Measurements from ENCODE around the gene EML6. TPM values are rescaled to one million over a fixed set of nuclear protein-coding genes. Genes with fewer than 3 reads are reported as not detected.

The EML6 gene
- total RNA-seq, 2 experiments from 2014 or later, result 0.96 to 1.2 TPM

DNA sequence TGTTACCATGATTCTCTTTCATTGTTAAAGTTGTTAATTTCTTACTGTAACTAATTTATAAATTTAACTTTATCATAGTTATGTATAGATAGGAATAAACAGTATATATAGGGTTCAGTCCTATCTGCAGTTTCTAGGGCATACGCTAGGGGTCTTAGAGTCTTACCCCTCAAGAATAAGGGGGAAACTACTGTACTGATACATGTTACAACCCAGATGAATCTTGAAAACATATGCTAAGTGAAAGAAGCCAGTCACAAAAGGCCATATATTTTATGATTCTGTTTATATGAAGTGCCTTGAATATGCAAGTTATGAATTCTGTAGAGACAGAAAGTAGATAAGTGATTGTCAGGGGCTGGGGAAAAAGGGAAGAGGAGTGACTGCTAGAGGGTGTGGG lies 274.4 kb downstream of the EML6 start:
- POLR2A ChIA-PET, result no interaction called here
- no peak for DNase-seq
- Mint-ChIP-seq H3K4me3 (no peak overlapping the region), H3K4me1 (peaks cover 19% of the 10 kb centered on the region), H3K36me3 (ENCODE audit: low read depth) (peaks cover 7% of the 10 kb centered on the region), H3K9me3 (no peaks in the 10 kb centered on the region), H3K27me3 (no peaks in the 10 kb centered on the region), H3K27ac (no peak overlapping the region)
- CTCF ChIA-PET, result no interaction called here

DNA sequence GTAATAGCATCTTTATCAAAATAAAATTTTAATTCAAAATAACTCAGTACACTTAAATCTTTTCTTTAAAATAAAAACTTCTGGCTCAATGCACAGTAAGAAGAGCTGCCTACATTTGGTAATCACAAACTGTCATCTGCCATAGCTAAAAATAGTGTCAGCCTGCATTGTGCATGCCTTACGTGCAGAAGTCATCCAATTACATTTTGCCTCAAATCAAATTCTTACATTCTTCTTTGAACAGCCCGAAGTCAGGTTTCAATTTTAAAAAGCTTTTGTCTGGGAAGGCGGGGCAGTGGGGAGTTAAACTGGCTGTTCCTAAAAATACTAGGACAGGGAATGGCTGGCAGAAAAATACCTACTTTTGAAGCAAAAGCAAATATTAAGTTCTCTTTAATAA lies 275.7 kb downstream of the EML6 start:
- Mint-ChIP-seq H3K4me3 (no peak overlapping the region), H3K36me3 (ENCODE audit: low read depth) (peaks cover 7% of the 10 kb centered on the region), H3K9me3 (no peaks in the 10 kb centered on the region), H3K4me1 (peaks cover 19% of the 10 kb centered on the region), H3K27me3 (no peaks in the 10 kb centered on the region), H3K27ac (no peak overlapping the region)
- no peak for DNase-seq
- ChIA-PET POLR2A (no interaction called here), CTCF (interaction anchor here (1.3 to 1.4 kb wide), 2 partner anchors 29 to 54 kb away, joined by 3 to 4 read pairs; no protein-coding TSS in a partner anchor)

DNA sequence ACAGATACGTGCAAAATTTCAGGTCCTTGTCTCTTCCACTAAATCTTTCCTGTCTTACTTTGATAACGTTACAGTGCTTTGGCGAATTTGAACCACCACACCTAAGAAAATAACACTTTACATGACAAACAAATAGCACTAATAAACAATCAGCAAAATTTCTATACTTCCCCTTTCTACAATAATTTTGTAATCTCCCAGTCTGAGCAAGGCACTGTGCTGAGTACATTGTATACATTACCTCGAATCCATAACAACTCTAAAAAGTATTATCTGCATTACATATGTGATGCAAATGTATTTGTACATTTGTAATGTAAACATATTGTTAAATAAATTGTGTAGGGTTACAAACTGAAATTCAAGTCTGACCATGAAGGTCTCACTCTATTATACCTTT lies 276.9 kb downstream of the EML6 start:
- H3K9me3 Mint-ChIP-seq, result no peaks in the 10 kb centered on the region
- H3K4me3 Mint-ChIP-seq, result no peak overlapping the region
- no peak for DNase-seq
- ChIA-PET CTCF (interaction anchor here (1.0 to 1.3 kb wide), 2 partner anchors 13 to 30 kb away, joined by 3 read pairs; no protein-coding TSS in a partner anchor), POLR2A (no interaction called here)
- H3K27me3 Mint-ChIP-seq, result no peaks in the 10 kb centered on the region
- peaks cover 7% of the 10 kb centered on the region for H3K36me3 Mint-ChIP-seq (ENCODE audit: low read depth)
- H3K27ac Mint-ChIP-seq, result no peak overlapping the region
- H3K4me1 Mint-ChIP-seq, result peaks cover 26% of the 10 kb centered on the region

DNA sequence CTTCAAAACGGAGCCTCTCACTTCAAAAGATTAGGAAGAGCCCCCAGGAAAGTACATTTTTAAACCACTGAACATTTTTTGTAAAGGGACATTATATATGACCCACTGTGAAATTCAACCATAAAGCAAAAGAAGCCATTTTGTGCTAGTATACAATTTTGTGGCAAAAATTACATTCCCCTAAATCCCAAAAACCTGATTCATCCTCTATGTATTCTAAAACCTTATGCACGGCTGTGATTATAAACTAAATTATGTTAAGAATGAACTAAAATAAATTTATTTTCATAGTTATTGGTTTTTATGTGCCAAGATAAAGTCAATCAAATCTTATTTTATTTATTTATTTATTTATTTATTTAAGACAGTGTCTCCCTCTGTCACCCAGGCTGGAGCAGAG lies 278.3 kb downstream of the EML6 start:
- Mint-ChIP-seq H3K9me3 (no peaks in the 10 kb centered on the region), H3K27ac (no peak overlapping the region), H3K4me3 (no peak overlapping the region), H3K4me1 (peaks cover 32% of the 10 kb centered on the region), H3K36me3 (ENCODE audit: low read depth) (peaks cover 3% of the 10 kb centered on the region), H3K27me3 (no peaks in the 10 kb centered on the region)
- DNase-seq, result no peak
- POLR2A ChIA-PET, result no interaction called here
- CTCF ChIA-PET, result no interaction called here

DNA sequence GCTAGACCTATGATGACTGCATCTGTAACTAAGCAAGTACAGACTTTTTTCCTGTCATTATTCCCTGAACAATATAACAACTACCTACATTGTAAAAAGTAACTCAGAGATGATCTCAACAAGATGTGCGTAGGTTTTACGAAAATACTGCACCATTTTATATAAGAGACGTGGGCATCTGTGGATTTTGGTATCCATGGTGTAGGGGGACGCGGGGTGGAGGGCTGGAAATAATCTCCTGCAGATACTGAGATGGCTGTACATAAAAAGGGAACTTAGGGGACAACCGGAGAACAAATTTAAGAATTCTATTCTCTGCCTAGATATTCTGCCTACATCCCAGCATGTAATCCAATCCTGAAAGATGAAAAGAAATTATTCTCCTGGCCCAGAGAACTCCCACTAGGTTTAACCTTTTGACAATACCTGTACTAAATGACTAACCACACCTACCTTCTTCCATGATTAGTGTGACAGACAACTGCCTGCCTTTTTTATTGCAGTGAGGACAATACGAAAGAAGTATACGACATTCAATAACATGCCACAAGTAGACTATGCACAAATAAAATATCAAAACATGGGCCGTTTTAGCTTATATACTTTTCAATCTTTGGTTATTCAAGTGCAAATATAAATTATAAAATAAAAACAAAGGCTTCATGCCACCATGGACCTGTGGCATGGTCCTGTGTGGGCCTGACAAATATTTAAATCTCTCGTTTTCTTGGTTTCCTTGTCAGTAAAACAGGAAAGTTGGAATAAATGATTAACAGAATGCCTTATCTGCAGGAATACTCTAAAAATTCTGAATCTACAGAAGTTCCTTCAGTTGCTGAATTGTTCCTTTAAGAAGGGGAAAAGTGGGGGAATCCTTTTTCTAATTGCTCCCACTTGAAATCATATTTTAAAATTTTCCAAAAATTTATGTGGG lies 280.5 kb downstream of the EML6 start:
- no peak for DNase-seq
- no peaks in the 10 kb centered on the region for H3K27me3 Mint-ChIP-seq
- no peak overlapping the region for H3K4me3 Mint-ChIP-seq
- no peaks in the 10 kb centered on the region for H3K9me3 Mint-ChIP-seq
- ChIA-PET POLR2A (no interaction called here), CTCF (no interaction called here)
- H3K4me1 Mint-ChIP-seq, result peaks cover 40% of the 10 kb centered on the region
- H3K27ac Mint-ChIP-seq, result no peak overlapping the region
- H3K36me3 Mint-ChIP-seq (ENCODE audit: low read depth), result peaks cover 3% of the 10 kb centered on the region

DNA sequence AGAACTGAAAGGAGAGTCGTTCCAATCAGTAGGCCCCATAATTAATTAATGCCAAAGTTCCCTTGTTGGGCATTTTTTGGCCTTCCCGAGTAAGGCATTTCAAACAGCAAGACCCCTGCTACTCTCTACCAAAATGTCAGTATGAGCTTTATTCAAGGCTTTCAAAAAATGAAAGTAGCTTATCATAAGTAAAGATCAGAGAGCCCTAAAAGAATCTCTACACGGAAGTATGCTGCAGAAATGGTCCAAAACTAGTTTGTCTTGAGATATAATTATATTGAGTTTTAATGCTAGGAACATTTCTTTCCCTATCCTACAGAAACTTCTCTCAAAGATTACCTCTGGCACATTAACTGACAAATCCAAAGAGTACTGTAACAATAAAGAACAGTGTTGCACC lies 282.8 kb downstream of the EML6 start:
- peaks cover 47% of the 10 kb centered on the region for H3K4me1 Mint-ChIP-seq
- DNase-seq, result no peak
- CTCF ChIA-PET, result interaction anchor here (1.0 kb wide), 1 partner anchor 85 kb away, joined by 3 read pairs; no protein-coding TSS in a partner anchor

DNA sequence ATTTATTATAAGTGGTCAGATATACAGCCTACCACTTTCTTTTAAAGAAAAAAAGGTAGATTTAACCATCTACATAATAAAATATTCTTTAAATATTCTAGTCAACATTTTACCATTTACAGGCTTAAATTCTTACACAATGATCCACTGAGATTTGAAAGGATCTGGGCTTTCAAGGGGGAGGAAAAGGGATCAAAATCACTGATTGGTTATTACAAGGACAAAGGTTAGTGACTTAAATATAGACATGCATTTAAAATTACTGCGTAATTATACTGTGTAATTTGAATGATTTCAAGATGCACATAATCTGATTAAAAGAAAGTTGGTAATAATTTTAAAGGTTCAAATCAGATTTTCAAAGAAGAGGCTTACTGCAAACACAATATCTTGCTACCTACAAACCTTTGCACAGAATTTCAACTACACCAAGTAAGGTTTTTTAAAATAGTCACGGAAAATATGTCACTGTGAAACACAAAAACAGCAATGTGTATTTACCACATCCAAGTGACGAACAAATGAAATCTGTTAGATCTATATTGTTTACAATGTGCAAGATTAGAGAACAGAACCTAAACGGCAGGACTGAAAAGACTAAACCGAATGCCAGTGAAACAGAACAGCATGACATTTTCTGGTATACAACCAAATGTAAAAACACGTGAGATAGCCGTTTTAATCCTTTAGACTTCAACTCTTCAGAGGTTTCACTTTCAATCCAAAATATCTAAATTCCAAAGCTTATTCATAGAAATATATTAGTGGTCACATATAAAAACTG lies 286.0 kb downstream of the EML6 start:
- CTCF ChIA-PET, result interaction anchor here (1.1 to 1.2 kb wide), 2 partner anchors 162 to 215 kb away, joined by 3 read pairs; no protein-coding TSS in a partner anchor
- peaks cover 3% of the 10 kb centered on the region for H3K36me3 Mint-ChIP-seq (ENCODE audit: low read depth)
- no peaks in the 10 kb centered on the region for H3K27me3 Mint-ChIP-seq
- H3K4me1 Mint-ChIP-seq, result peaks cover 58% of the 10 kb centered on the region
- POLR2A ChIA-PET, result interaction anchor here (0.6 to 0.7 kb wide), 2 partner anchors 106 to 367 kb away, joined by 3 to 4 read pairs; no protein-coding TSS in a partner anchor
- H3K9me3 Mint-ChIP-seq, result no peaks in the 10 kb centered on the region
- H3K27ac Mint-ChIP-seq, result peak overlapping the region; percentile 91
- no peak for DNase-seq
- peak overlapping the region; percentile 87 for H3K4me3 Mint-ChIP-seq

More for the DNA sequence above, 282.8 kb downstream of the EML6 start:
- H3K4me3 Mint-ChIP-seq, result no peak overlapping the region
- POLR2A ChIA-PET, result no interaction called here
- H3K27me3 Mint-ChIP-seq, result no peaks in the 10 kb centered on the region
- H3K36me3 Mint-ChIP-seq (ENCODE audit: low read depth), result peaks cover 3% of the 10 kb centered on the region
- no peaks in the 10 kb centered on the region for H3K9me3 Mint-ChIP-seq
- H3K27ac Mint-ChIP-seq, result peak overlapping the region; percentile 44

DNA sequence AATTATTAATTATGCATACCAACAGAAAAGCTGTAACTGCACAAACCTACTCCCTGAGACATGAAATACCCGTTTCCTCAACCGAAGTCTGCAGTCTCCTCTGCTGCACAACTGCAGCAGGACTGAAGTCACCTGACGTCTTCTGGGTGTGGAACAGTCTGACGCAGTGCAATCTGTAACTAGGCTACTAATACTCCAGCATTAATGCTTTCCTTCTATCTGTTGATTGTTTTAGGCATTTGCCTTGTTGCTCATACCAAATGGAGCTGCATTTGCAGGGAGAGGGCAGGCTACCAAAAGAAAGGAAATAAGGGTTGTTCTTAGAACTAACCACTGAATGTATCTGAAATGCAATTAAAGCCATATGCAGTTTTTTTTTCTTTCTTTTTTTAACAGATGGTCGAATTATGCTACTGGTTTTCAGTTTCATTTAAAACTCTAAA lies 286.7 kb downstream of the EML6 start:
- Mint-ChIP-seq H3K27ac (peak overlapping the region; percentile 91), H3K4me1 (peaks cover 55% of the 10 kb centered on the region), H3K9me3 (no peaks in the 10 kb centered on the region), H3K36me3 (ENCODE audit: low read depth) (peaks cover 6% of the 10 kb centered on the region), H3K27me3 (no peaks in the 10 kb centered on the region), H3K4me3 (peak overlapping the region; percentile 87)
- peak; percentile 55 for DNase-seq
- CTCF ChIA-PET, result interaction anchor here (1.1 to 1.2 kb wide), 2 partner anchors 161 to 214 kb away, joined by 3 read pairs; no protein-coding TSS in a partner anchor
- POLR2A ChIA-PET, result interaction anchor here (0.6 to 0.7 kb wide), 2 partner anchors 105 to 367 kb away, joined by 3 to 4 read pairs; no protein-coding TSS in a partner anchor

DNA sequence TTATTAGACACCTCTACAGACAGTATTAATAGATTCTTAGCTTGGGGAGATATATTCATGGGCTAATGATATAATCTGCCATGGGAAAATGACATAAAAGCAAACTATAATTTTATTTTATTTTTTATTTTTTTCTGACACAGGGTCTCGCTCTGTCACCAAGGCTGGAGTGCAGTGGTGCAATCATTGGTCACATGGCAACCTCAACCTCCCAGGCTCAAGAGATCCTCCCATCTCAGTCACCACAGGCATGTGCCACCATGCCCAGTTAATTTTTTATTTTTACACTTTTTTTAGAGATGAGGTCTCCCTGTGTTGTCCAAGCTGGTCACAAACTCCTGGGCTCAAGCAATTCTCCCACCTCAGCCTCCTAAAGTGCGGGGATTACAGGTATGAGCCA lies 287.5 kb downstream of the EML6 start:
- ChIA-PET CTCF (no interaction called here), POLR2A (interaction anchor here (0.6 kb wide), 1 partner anchor 254 kb away, joined by 3 read pairs; no protein-coding TSS in a partner anchor)
- Mint-ChIP-seq H3K36me3 (ENCODE audit: low read depth) (peaks cover 7% of the 10 kb centered on the region), H3K4me1 (peaks cover 51% of the 10 kb centered on the region), H3K9me3 (no peaks in the 10 kb centered on the region), H3K27me3 (no peaks in the 10 kb centered on the region), H3K27ac (no peak overlapping the region), H3K4me3 (peak overlapping the region; percentile 87)
- DNase-seq, result no peak

DNA sequence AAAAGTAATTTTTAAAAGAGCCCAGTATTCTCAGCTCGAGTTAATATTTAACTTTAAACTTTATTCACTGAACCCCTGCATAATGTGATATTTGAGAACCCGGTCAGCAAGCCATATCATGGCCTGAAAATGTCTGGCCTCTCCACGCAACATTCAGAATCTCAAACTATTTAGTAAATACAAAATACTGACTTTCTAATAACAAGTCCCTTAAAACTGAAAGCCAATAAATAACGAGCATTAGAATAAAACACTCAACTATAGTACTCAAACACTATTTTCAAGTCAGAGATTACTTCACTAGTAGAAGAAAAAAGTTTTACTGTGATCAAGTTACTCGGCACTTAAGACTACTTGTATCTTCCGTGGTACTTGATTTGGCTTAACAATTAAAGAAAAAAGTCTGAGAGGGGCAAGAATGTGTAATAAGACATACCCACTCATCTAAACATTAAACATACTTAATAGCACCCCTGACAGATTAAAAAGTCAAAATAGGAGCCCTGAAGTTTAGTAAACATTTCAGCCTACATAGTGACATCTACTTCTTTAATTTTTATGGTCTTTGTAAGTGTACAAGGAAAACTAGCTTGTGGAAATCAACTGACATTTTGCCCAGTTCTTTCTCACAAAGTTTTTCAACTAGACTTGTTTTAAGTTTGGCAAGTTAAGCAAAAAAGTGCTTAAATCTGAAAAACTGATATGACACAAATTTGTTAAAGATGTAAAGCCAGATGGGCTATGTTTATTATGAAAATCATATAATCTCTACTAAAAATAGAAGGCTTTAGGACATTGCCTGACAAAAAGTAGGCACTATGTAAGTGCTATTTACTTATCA lies 288.6 kb downstream of the EML6 start:
- no peaks in the 10 kb centered on the region for H3K9me3 Mint-ChIP-seq
- H3K4me1 Mint-ChIP-seq, result peaks cover 39% of the 10 kb centered on the region
- DNase-seq, result no peak
- no peak overlapping the region for H3K4me3 Mint-ChIP-seq
- ChIA-PET POLR2A (no interaction called here), CTCF (interaction anchor here (1.5 kb wide), 1 partner anchor 12 kb away, joined by 3 read pairs; no protein-coding TSS in a partner anchor)
- H3K27ac Mint-ChIP-seq, result peak overlapping the region; percentile 50
- H3K27me3 Mint-ChIP-seq, result no peaks in the 10 kb centered on the region
- peaks cover 5% of the 10 kb centered on the region for H3K36me3 Mint-ChIP-seq (ENCODE audit: low read depth)

DNA sequence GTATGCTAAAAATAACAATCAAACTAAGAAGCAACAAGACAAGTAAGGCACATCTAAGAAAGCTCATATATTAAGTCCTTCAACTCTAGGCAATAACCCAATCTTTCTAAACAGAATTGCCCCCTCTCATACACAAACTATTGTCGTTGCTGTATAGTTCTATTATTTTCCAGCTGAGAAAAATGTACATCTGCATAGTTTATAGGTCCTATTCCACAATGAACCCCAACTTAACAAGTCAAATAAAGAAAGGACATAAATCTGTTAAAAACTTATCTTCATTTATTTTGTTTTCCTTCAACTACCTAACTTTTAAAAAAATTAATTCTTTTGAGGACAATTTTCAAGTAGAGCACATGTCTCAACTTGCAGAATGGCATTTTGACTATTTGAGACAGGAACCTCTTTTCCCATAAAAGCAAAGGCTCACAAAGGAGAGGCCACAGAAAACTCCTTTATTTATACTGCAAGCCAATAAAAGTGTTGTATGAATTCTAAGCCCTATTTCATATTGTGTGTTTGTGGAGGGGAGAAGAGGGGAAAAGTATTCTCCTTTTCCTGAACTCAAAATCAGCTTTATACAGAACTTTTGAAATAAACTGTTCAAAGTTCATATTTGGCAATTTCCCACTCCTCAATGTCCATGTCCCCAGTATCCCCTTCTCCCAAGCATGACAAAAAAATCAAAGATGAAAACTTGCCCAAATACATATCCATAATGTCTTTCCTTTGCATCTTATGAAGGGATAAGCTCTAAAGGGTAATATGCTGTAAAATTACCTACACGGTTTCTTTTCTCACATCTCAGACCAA lies 289.4 kb downstream of the EML6 start:
- H3K27ac Mint-ChIP-seq, result no peak overlapping the region
- DNase-seq, result no peak
- CTCF ChIA-PET, result interaction anchor here (1.5 kb wide), 1 partner anchor 13 kb away, joined by 3 read pairs; no protein-coding TSS in a partner anchor
- no peaks in the 10 kb centered on the region for H3K27me3 Mint-ChIP-seq
- H3K4me3 Mint-ChIP-seq, result no peak overlapping the region
- peaks cover 9% of the 10 kb centered on the region for H3K36me3 Mint-ChIP-seq (ENCODE audit: low read depth)
- H3K4me1 Mint-ChIP-seq, result peaks cover 32% of the 10 kb centered on the region
- POLR2A ChIA-PET, result no interaction called here
- H3K9me3 Mint-ChIP-seq, result no peaks in the 10 kb centered on the region

All from activated CD4-positive, alpha-beta T cell treated with anti-CD3 and anti-CD28 coated beads, Interleukin-2, amount 10 ng/mL, durations not matched to agents 7 days and 5 days (primary cell).